Mesenchymal stem cell (in vitro differentiated cells and primary cell): ENCODE results near the gene YPEL1. TPM values are rescaled to one million over a fixed set of nuclear protein-coding genes. Genes with fewer than 3 reads are reported as not detected.

ENCODE experiments used
- DNase-seq: peaks from one replicate; pipeline ENCODE4 v3.0.0-alpha.2; 2013
- H2AFZ ChIP-seq: one replicate; pipeline ENCODE4 v1.6.1; 2013; ENCODE audit warnings: low read depth, mild to moderate bottlenecking, control low read depth, inconsistent platforms, low read length, moderate library complexity
- H2AK5ac ChIP-seq: 2 replicates; pipeline ENCODE4 v1.6.1; 2013; ENCODE audit warnings: low read length, moderate library complexity, mild to moderate bottlenecking, inconsistent platforms; ENCODE audit not compliant: severe bottlenecking
- H2BK120ac ChIP-seq: one replicate; pipeline ENCODE4 v1.6.1; 2013; ENCODE audit warnings: low read depth, mild to moderate bottlenecking, inconsistent platforms, low read length, moderate library complexity
- H2BK12ac ChIP-seq, 2 experiments: one replicate each; pipeline ENCODE4 v1.6.1; 2013; ENCODE audit warnings: inconsistent platforms in 2 of 2, low read length in 2 of 2, mild to moderate bottlenecking in 2 of 2, moderate library complexity in 2 of 2, control low read depth in 1 of 2
- H2BK15ac ChIP-seq: one replicate; pipeline ENCODE4 v1.6.1; 2013; ENCODE audit warnings: mild to moderate bottlenecking, low read depth, inconsistent platforms; ENCODE audit not compliant: poor library complexity, severe bottlenecking
- H2BK5ac ChIP-seq: 2 replicates; pipeline ENCODE4 v1.6.1; 2013; ENCODE audit warnings: low read depth, mild to moderate bottlenecking, low read length, control low read depth, inconsistent platforms; ENCODE audit not compliant: poor library complexity, severe bottlenecking
- H3K14ac ChIP-seq, 2 experiments: one replicate each; pipeline ENCODE4 v1.6.1; 2013; ENCODE audit warnings: inconsistent platforms in 2 of 2, low read length in 2 of 2, control low read depth in 1 of 2, mild to moderate bottlenecking in 1 of 2, moderate library complexity in 1 of 2
- H3K18ac ChIP-seq, 2 experiments: one replicate each; pipeline ENCODE4 v1.6.1; 2013; ENCODE audit warnings: inconsistent platforms in 2 of 2, low read length in 2 of 2, control low read depth in 1 of 2, low read depth in 1 of 2, mild to moderate bottlenecking in 1 of 2
- H3K23ac ChIP-seq, 2 experiments: one replicate each; pipeline ENCODE4 v1.6.1; 2013; ENCODE audit warnings: inconsistent platforms in 2 of 2, low read length in 2 of 2, mild to moderate bottlenecking in 2 of 2, moderate library complexity in 2 of 2, control low read depth in 1 of 2
- H3K27ac ChIP-seq: 2 replicates; pipeline ENCODE4 v1.5.1; 2013; ENCODE audit warnings: mild to moderate bottlenecking, moderate library complexity, low read length, control low read depth, inconsistent platforms; ENCODE audit not compliant: poor library complexity, severe bottlenecking
- H3K27me3 ChIP-seq, 2 experiments: 2 replicates each; pipeline versions ENCODE4 v1.6.1 to v1.7.0; 2013; ENCODE audit warnings: low read length in 2 of 2, mild to moderate bottlenecking in 2 of 2, moderate library complexity in 2 of 2, control low read depth in 1 of 2, inconsistent platforms in 1 of 2; ENCODE audit not compliant: control insufficient read depth in 1 of 2, insufficient read depth in 1 of 2
- H3K36me3 ChIP-seq, 2 experiments: 2 replicates each; pipeline versions ENCODE4 v1.6.1 to v1.7.0; 2013; ENCODE audit warnings: low read length in 2 of 2, control low read depth in 1 of 2, inconsistent platforms in 1 of 2, low read depth in 1 of 2, mild to moderate bottlenecking in 1 of 2; ENCODE audit not compliant: insufficient read depth in 2 of 2, control insufficient read depth in 1 of 2
- H3K4ac ChIP-seq, 2 experiments: one replicate each; pipeline ENCODE4 v1.6.1; 2013; ENCODE audit warnings: inconsistent platforms in 2 of 2, low read length in 2 of 2, mild to moderate bottlenecking in 2 of 2, moderate library complexity in 2 of 2, control low read depth in 1 of 2, low read depth in 1 of 2
- H3K4me1 ChIP-seq: 2 replicates; pipeline ENCODE4 v1.6.1; 2013; ENCODE audit warnings: low read depth, low read length, control low read depth; ENCODE audit not compliant: control insufficient read depth, insufficient read depth
- H3K4me2 ChIP-seq: 2 replicates; pipeline ENCODE4 v1.6.1; 2013; ENCODE audit warnings: low read length, mild to moderate bottlenecking, inconsistent platforms; ENCODE audit not compliant: poor library complexity, severe bottlenecking
- H3K4me3 ChIP-seq, 2 experiments: 2 replicates each; pipeline versions ENCODE4 v1.5.1 to v1.7.0; 2013; ENCODE audit warnings: low read length in 2 of 2, mild to moderate bottlenecking in 2 of 2, control low read depth in 1 of 2, low read depth in 1 of 2; ENCODE audit not compliant: insufficient read depth in 1 of 2
- H3K79me1 ChIP-seq: replicated peaks from 2 replicates; pipeline ENCODE4 v1.6.1; 2013; ENCODE audit warnings: mild to moderate bottlenecking, control low read depth, low read length, inconsistent platforms; ENCODE audit not compliant: poor library complexity, severe bottlenecking
- H3K9ac ChIP-seq: 2 replicates; pipeline ENCODE4 v1.7.0; 2013; ENCODE audit warnings: mild to moderate bottlenecking, low read length, moderate library complexity
- H3K9me3 ChIP-seq: 2 replicates; pipeline ENCODE4 v1.7.0; 2013; ENCODE audit warnings: mild to moderate bottlenecking, low read length; ENCODE audit not compliant: control insufficient read depth
- H4K8ac ChIP-seq: one replicate; pipeline ENCODE4 v1.6.1; 2013; ENCODE audit warnings: inconsistent platforms, mild to moderate bottlenecking, low read length, moderate library complexity
- H4K91ac ChIP-seq: one replicate; pipeline ENCODE4 v1.6.1; 2013; ENCODE audit warnings: mild to moderate bottlenecking, low read length, inconsistent platforms
- WGBS: methylation state at CpG from one replicate; pipeline ENCODE4 v1.1.7; 2013; ENCODE audit warnings: mixed read lengths; 5-methylcytosine and 5-hydroxymethylcytosine counted together
- polyA plus RNA-seq, 2 experiments: library from polyadenylated mRNA; stranded (reverse); fragments of 200-250 nt; gene quantifications; one replicate each; pipeline ENCODE4 v1.2.3, GENCODE V29; 2013

The YPEL1 gene
- polyA plus RNA-seq (2013, experiment 1 of 2): 0.48 TPM
- 0.41 TPM for polyA plus RNA-seq (2013, experiment 2 of 2)

- Histone ChIP-seq H3K27ac (no peak within 1 kb of the TSS), H2BK120ac (no peak within 1 kb of the TSS), H2BK12ac (peak within 1 kb of the TSS in 1 of 2 experiments; percentile 78), H4K91ac (no peak within 1 kb of the TSS), H2AFZ (peak within 1 kb of the TSS; percentile 98), H2BK5ac (no peak within 1 kb of the TSS), H4K8ac (no peak within 1 kb of the TSS), H3K4ac (peak within 1 kb of the TSS in 1 of 2 experiments; percentile 12), H3K4me1 (peaks cover 10% of the 10 kb centered on the region), H3K23ac (peak within 1 kb of the TSS in 1 of 2 experiments; percentile 6), H2AK5ac (no peak within 1 kb of the TSS), H3K9ac (peak within 1 kb of the TSS; percentile 56), H3K4me3 (peak within 1 kb of the TSS; percentile 76 to 77), H3K14ac (peak within 1 kb of the TSS in 1 of 2 experiments; percentile 3), H3K27me3 (peaks cover 30 to 36% of the 10 kb centered on the region in 2 experiments), H3K4me2 (peak within 1 kb of the TSS; percentile 95), H3K18ac (peak within 1 kb of the TSS in 1 of 2 experiments; percentile 73), H2BK15ac (peak within 1 kb of the TSS; percentile 83), H3K79me1 (no peaks in the 10 kb centered on the region), H3K9me3 (no peaks in the 10 kb centered on the region), H3K36me3 (no peaks in the 10 kb centered on the region)
- DNase-seq: peak; percentile 95
- under 1% methylated on average over 85 of the region's 102 CpGs for WGBS
Observed at GRCh38 chr22:21735200-21736083, at the start of gene YPEL1. TSS of gene YPEL1 (minus strand) at chr22:21735794. CDS start at chr22:21710744, 25,050 bp downstream.

GRCh38 chr22:21780259-21780658, 44.7 kb upstream of the YPEL1 start:
- H3K9me3 ChIP-seq: no peaks in the 10 kb centered on the region
- no peak overlapping the region for H2BK5ac ChIP-seq
- no peak overlapping the region for H2BK15ac ChIP-seq
- H3K4ac ChIP-seq: no peak overlapping the region
- no CpG with 5 or more reads among the region's 2 CpGs for WGBS
- H2AK5ac ChIP-seq: no peak overlapping the region
- no peak overlapping the region for H3K9ac ChIP-seq
- H3K23ac ChIP-seq: no peak overlapping the region
- H3K4me3 ChIP-seq: no peak overlapping the region
- no peak overlapping the region for H2BK120ac ChIP-seq
- no peak overlapping the region for H3K14ac ChIP-seq
- no peak overlapping the region for H3K27ac ChIP-seq
- no peak overlapping the region for H4K8ac ChIP-seq
- H3K4me2 ChIP-seq: no peak overlapping the region
- H2BK12ac ChIP-seq: no peak overlapping the region
- no peaks in the 10 kb centered on the region for H3K27me3 ChIP-seq
- peaks cover 4% of the 10 kb centered on the region for H3K4me1 ChIP-seq
- DNase-seq: no peak
- H3K36me3 ChIP-seq: peaks cover 39 to 42% of the 10 kb centered on the region in 2 experiments
- no peak overlapping the region for H2AFZ ChIP-seq
- H4K91ac ChIP-seq: no peak overlapping the region
- H3K79me1 ChIP-seq: peaks cover 23% of the 10 kb centered on the region
- H3K18ac ChIP-seq: no peak overlapping the region

GRCh38 chr22:21779444-21779843, 43.9 kb upstream of the YPEL1 start:
- H3K4me3 ChIP-seq: no peak overlapping the region
- peaks cover 4% of the 10 kb centered on the region for H3K4me1 ChIP-seq
- no peak overlapping the region for H3K14ac ChIP-seq
- H3K9ac ChIP-seq: no peak overlapping the region
- peaks cover 20% of the 10 kb centered on the region for H3K79me1 ChIP-seq
- H2BK5ac ChIP-seq: no peak overlapping the region
- H4K8ac ChIP-seq: no peak overlapping the region
- no peak overlapping the region for H2AK5ac ChIP-seq
- H3K18ac ChIP-seq: no peak overlapping the region
- H2BK120ac ChIP-seq: no peak overlapping the region
- no peaks in the 10 kb centered on the region for H3K9me3 ChIP-seq
- peaks cover 32 to 35% of the 10 kb centered on the region in 2 experiments for H3K36me3 ChIP-seq
- H2BK15ac ChIP-seq: no peak overlapping the region
- no peaks in the 10 kb centered on the region for H3K27me3 ChIP-seq
- DNase-seq: no peak
- no peak overlapping the region for H2AFZ ChIP-seq
- H3K27ac ChIP-seq: no peak overlapping the region
- WGBS: 97% methylated on average over 2 of the region's 2 CpGs
- no peak overlapping the region for H3K4me2 ChIP-seq
- no peak overlapping the region for H4K91ac ChIP-seq
- no peak overlapping the region for H3K23ac ChIP-seq
- no peak overlapping the region for H3K4ac ChIP-seq
- no peak overlapping the region for H2BK12ac ChIP-seq

GRCh38 chr22:21778705-21779363, 43.2 kb upstream of the YPEL1 start:
- Histone ChIP-seq H3K9ac (no peak overlapping the region), H2AK5ac (no peak overlapping the region), H2BK12ac (no peak overlapping the region), H3K79me1 (peaks cover 23% of the 10 kb centered on the region), H3K9me3 (no peaks in the 10 kb centered on the region), H3K4me2 (no peak overlapping the region), H2BK120ac (no peak overlapping the region), H3K27ac (peak overlapping the region; percentile 38), H4K8ac (no peak overlapping the region), H2BK5ac (no peak overlapping the region), H3K27me3 (no peaks in the 10 kb centered on the region), H4K91ac (no peak overlapping the region), H2BK15ac (no peak overlapping the region), H3K36me3 (peaks cover 32 to 39% of the 10 kb centered on the region in 2 experiments), H2AFZ (no peak overlapping the region), H3K14ac (no peak overlapping the region), H3K4ac (no peak overlapping the region), H3K4me3 (no peak overlapping the region), H3K23ac (no peak overlapping the region), H3K18ac (no peak overlapping the region), H3K4me1 (peaks cover 4% of the 10 kb centered on the region)
- WGBS: 80% methylated on average over 3 of the region's 4 CpGs
- peak; percentile 83 for DNase-seq
